ENCODE measurements around the gene TNRC18. TPM values are rescaled to one million over a fixed set of nuclear protein-coding genes. Genes with fewer than 3 reads are reported as not detected.

Gene TNRC18
- polyA plus RNA-seq, 3 donors, result 0.64 to 49.9 (median 0.70) TPM

DNA sequence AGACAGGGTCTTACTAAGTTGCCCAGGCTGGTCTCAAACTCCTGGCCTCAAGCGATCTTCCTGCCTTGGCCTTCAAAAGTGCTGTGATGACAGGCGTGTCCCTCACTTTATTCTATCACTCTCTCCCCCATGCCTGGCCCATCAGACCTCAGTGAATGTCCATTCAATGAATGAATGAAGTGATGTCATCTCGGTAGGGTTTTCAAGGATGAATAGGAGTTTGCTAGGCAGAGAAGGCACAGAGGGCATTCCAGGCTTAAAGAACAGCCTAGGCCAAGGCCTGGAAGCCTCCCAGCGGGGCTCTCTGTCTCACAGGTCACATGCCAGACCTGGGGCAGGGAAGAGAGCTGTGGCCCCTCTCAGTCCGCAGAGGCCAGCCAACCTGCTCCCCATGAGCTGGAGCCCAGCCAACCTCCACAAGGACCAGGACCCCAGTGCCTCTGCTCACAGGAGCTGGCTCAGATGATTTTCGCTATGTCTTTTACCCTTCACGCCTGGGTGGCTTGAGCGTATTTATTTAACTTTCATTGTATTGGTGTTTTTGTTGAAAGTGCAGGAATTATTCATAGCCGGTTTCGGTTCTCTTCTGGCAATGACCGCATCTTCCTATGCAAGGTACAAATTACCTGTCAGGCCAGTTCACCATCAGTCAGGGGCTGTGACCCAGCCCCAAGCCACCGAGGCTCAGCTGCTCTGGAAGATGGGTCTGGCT lies 11.8 kb upstream of the TNRC18 start:
- H4K20me1 ChIP-seq (ENCODE audit: insufficient read depth, low read length), result peaks cover 32% of the 10 kb centered on the region
- H3K79me2 ChIP-seq (ENCODE audit: insufficient read depth, low read length), result peaks cover 30% of the 10 kb centered on the region
- no peak overlapping the region for H2AFZ ChIP-seq (ENCODE audit: insufficient read depth, low read depth, low read length, poor library complexity, severe bottlenecking)
- Mint-ChIP-seq H3K4me1 (peaks cover 6% of the 10 kb centered on the region), H3K36me3 (peaks cover 25 to 32% of the 10 kb centered on the region in 2 donors), H3K9me3 (peaks cover 7 to 24% (median 13%) of the 10 kb centered on the region in 7 donors), H3K4me3 (no peak overlapping the region), H3K27me3 (ENCODE audit: low read depth in 3 of 3) (peaks cover 0 to 3% (median 2%) of the 10 kb centered on the region in 3 donors), H3K27ac (no peak overlapping the region)
- H3K4me1 ChIP-seq (ENCODE audit: control insufficient read depth in 1 of 2, insufficient read depth in 2 of 2, low read length in 2 of 2), result peaks cover under 1 to 2% of the 10 kb centered on the region in 2 donors
- H3K27ac ChIP-seq (ENCODE audit: low read depth in 1 of 2, low read length in 2 of 2), result no peak overlapping the region
- intact Hi-C loops (cut with micrococcal nuclease), result no loop called here
- H3K9ac ChIP-seq (ENCODE audit: insufficient read depth, low read length, poor library complexity, severe bottlenecking), result no peak overlapping the region
- peaks cover 0 to 16% of the 10 kb centered on the region in 2 donors for H3K9me3 ChIP-seq (replicated peaks in 1 of 2; ENCODE audit: control insufficient read depth in 1 of 2, insufficient read depth in 1 of 2, low read length in 2 of 2)
- H3K4me3 ChIP-seq (replicated peaks in 1 of 3; ENCODE audit: low read depth in 2 of 3, low read length in 3 of 3), result no peak overlapping the region
- TF ChIP-seq, protein P1, sequence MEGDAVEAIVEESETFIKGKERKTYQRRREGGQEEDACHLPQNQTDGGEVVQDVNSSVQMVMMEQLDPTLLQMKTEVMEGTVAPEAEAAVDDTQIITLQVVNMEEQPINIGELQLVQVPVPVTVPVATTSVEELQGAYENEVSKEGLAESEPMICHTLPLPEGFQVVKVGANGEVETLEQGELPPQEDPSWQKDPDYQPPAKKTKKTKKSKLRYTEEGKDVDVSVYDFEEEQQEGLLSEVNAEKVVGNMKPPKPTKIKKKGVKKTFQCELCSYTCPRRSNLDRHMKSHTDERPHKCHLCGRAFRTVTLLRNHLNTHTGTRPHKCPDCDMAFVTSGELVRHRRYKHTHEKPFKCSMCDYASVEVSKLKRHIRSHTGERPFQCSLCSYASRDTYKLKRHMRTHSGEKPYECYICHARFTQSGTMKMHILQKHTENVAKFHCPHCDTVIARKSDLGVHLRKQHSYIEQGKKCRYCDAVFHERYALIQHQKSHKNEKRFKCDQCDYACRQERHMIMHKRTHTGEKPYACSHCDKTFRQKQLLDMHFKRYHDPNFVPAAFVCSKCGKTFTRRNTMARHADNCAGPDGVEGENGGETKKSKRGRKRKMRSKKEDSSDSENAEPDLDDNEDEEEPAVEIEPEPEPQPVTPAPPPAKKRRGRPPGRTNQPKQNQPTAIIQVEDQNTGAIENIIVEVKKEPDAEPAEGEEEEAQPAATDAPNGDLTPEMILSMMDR (IDR thresholded peaks at IDR 0.05), result no peak
- whole genome bisulfite sequencing (ENCODE audit: insufficient coverage), result 85% methylated on average over 4 of the region's 12 CpGs
- no peaks in the 10 kb centered on the region for H3K27me3 ChIP-seq (ENCODE audit: control insufficient read depth in 2 of 2, insufficient read depth in 2 of 2, low read length in 2 of 2)
- H3K36me3 ChIP-seq (replicated peaks in 1 of 2; ENCODE audit: control insufficient read depth in 1 of 2, insufficient read depth in 2 of 2, low read length in 2 of 2), result peaks cover 0 to 8% of the 10 kb centered on the region in 2 donors
- H3K4me2 ChIP-seq (replicated peaks; ENCODE audit: extremely low read depth, low read length, poor library complexity, severe bottlenecking), result no peak overlapping the region
- DNase-seq, result no peak

DNA sequence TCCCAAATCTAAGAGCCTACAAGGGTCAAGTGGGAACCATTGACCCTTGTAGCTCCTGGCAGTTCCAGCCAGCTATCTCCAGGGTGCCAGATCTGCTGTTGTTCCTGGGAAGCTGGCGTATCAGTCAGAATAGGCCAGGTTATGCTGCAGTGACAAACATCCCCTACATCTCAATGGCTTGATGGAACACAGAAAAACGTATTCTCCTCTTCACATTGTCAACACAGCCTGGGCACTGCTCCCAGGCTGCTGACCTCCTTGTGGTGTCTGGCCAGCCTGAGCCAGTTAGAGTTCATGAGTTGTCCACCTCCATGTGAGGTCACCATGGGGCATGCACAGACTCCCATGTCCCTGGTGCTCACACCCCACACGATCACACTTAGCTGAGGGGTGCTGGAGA lies 9.5 kb upstream of the TNRC18 start:
- Histone ChIP-seq H3K4me1 (ENCODE audit: control insufficient read depth in 1 of 2, insufficient read depth in 2 of 2, low read length in 2 of 2) (peaks cover 23 to 25% of the 10 kb centered on the region in 2 donors), H3K9ac (ENCODE audit: insufficient read depth, low read length, poor library complexity, severe bottlenecking) (no peak overlapping the region), H4K20me1 (ENCODE audit: insufficient read depth, low read length) (peaks cover 55% of the 10 kb centered on the region), H3K27ac (ENCODE audit: low read depth in 1 of 2, low read length in 2 of 2) (no peak overlapping the region), H3K79me2 (ENCODE audit: insufficient read depth, low read length) (peaks cover 53% of the 10 kb centered on the region), H2AFZ (ENCODE audit: insufficient read depth, low read depth, low read length, poor library complexity, severe bottlenecking) (no peak overlapping the region), H3K9me3 (replicated peaks in 1 of 2; ENCODE audit: control insufficient read depth in 1 of 2, insufficient read depth in 1 of 2, low read length in 2 of 2) (peaks cover 0 to 16% of the 10 kb centered on the region in 2 donors), H3K27me3 (ENCODE audit: control insufficient read depth in 2 of 2, insufficient read depth in 2 of 2, low read length in 2 of 2) (no peaks in the 10 kb centered on the region), H3K4me2 (replicated peaks; ENCODE audit: extremely low read depth, low read length, poor library complexity, severe bottlenecking) (no peak overlapping the region), H3K36me3 (replicated peaks in 1 of 2; ENCODE audit: control insufficient read depth in 1 of 2, insufficient read depth in 2 of 2, low read length in 2 of 2) (peaks cover 0 to 8% of the 10 kb centered on the region in 2 donors), H3K4me3 (replicated peaks in 1 of 3; ENCODE audit: low read depth in 2 of 3, low read length in 3 of 3) (no peak overlapping the region)
- no peak overlapping the region for H3K27ac Mint-ChIP-seq
- intact Hi-C loops (cut with micrococcal nuclease), result no loop called here
- H3K36me3 Mint-ChIP-seq, result peaks cover 25 to 34% of the 10 kb centered on the region in 2 donors
- TF ChIP-seq, protein P1 (IDR thresholded peaks at IDR 0.05), result no peak
- H3K9me3 Mint-ChIP-seq, result peaks cover 7 to 24% (median 13%) of the 10 kb centered on the region in 7 donors
- H3K27me3 Mint-ChIP-seq (ENCODE audit: low read depth in 3 of 3), result peaks cover 1 to 5% (median 2%) of the 10 kb centered on the region in 3 donors
- H3K4me3 Mint-ChIP-seq, result no peak overlapping the region
- WGBS (ENCODE audit: insufficient coverage), result 100% methylated on average over 2 of the region's 3 CpGs
- peaks cover 28% of the 10 kb centered on the region for H3K4me1 Mint-ChIP-seq
- no peak for DNase-seq

Data from CD14-positive monocyte (primary cell).